Loucy (cell line): ENCODE measurements around the gene LACTB.

Source experiments
- CTCF ChIP-seq: fragments of 200-600 bp; sonication (generic); conservative IDR thresholded peaks from 2 replicates; pipeline ENCODE4 v1.5.1; 2014; ENCODE audit warnings: mild to moderate bottlenecking, antibody characterized with exemption, low read length
- EZH2phosphoT487 ChIP-seq: fragments of 200-600 bp; IDR thresholded peaks from 2 replicates; pipeline ENCODE4 v1.6.1; 2018; ENCODE audit warnings: antibody characterized with exemption, mild to moderate bottlenecking, moderate library complexity, borderline replicate concordance

GRCh38 chr15:63163217-63163616 is 41.6 kb downstream of the LACTB start:
- TF ChIP-seq CTCF (no peak), EZH2phosphoT487 (no peak)
